PC-9 (cell line): ENCODE data around the gene POMZP3.
"Not testable (repeated sequence)": the region's sequence is repeated elsewhere in the genome, so short reads cannot be mapped to it uniquely, and the experiment has no call there.

Source experiments
- CTCF ChIP-seq: fragments of 200-600 bp; sonication (generic); conservative IDR thresholded peaks from 2 replicates; pipeline ENCODE4 v1.6.1; 2017; ENCODE audit warnings: mixed run types, antibody characterized with exemption, mild to moderate bottlenecking, moderate library complexity
- EZH2 ChIP-seq: fragments of 200-600 bp; sonication (generic); IDR thresholded peaks from 2 replicates; pipeline ENCODE4 v1.8.0; 2017; ENCODE audit warnings: antibody characterized with exemption, low read depth

GRCh38 chr7:76656425-76656824, 29.3 kb upstream of the POMZP3 start:
- TF ChIP-seq EZH2, CTCF: not testable (repeated sequence)
